22Rv1 (cell line): ENCODE measurements around the gene ABHD17C.
A peak's percentile ranks its signal among the peaks of the same experiment; 100 is the strongest.

Source experiments
- H3K27ac ChIP-seq: fragments of 450-650 bp; 2 replicates; pipeline ENCODE4 v1.5.1; 2017
- ZFX ChIP-seq: fragments of 450-650 bp; IDR thresholded peaks from 2 replicates; pipeline ENCODE4 v1.6.1; 2017; ENCODE audit warnings: antibody characterized with exemption, borderline replicate concordance
- TF ChIP-seq, protein P1 (sequence below): fragments of 450-650 bp; IDR thresholded peaks from 2 replicates; pipeline ENCODE4 v1.5.1; 2017; ENCODE audit warnings: mild to moderate bottlenecking

Gene ABHD17C

DNA sequence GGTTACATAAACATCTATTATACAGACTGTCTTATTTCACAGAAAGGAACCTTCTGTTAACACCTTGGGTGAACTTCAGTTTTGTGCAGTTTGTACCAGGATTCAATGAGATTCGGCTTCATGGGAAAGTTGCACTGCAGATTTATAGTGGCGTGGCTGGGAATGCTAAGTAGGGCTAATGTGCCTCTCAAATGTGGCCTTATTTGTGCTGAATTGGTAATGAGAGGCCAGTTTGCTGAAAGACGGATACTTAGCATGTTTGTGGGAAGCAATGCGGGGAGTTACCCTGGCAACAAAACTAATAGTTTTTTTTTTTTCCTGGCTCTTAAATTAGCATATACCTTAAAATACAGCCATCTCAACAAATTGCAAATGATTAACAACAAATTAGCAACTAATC is 55.5 kb downstream of the ABHD17C start:
- TF ChIP-seq, protein P1, sequence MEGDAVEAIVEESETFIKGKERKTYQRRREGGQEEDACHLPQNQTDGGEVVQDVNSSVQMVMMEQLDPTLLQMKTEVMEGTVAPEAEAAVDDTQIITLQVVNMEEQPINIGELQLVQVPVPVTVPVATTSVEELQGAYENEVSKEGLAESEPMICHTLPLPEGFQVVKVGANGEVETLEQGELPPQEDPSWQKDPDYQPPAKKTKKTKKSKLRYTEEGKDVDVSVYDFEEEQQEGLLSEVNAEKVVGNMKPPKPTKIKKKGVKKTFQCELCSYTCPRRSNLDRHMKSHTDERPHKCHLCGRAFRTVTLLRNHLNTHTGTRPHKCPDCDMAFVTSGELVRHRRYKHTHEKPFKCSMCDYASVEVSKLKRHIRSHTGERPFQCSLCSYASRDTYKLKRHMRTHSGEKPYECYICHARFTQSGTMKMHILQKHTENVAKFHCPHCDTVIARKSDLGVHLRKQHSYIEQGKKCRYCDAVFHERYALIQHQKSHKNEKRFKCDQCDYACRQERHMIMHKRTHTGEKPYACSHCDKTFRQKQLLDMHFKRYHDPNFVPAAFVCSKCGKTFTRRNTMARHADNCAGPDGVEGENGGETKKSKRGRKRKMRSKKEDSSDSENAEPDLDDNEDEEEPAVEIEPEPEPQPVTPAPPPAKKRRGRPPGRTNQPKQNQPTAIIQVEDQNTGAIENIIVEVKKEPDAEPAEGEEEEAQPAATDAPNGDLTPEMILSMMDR: no peak
- no peak for TF ChIP-seq ZFX
- H3K27ac ChIP-seq: peak overlapping the region; percentile 79

DNA sequence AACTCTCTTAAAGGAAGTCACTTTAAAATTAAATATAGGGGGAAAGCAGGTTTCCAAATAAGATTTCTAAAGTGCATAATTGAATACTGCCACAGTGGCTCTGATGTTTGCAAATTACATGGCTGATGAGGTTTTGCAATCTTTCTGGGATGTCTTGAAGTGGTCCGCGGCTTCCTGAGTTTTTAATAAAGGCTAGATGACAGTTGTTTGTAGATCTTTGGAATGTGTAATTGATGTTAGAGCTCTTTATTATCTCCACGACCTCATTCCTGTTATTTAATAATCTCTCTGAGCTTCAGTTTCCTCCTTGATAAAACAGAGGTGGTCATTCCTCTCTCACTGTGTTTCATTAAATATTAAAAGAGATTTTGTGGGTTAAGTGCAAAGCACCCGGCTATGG is 57.1 kb downstream of the ABHD17C start:
- TF ChIP-seq ZFX: no peak
- TF ChIP-seq, protein P1: no peak
- H3K27ac ChIP-seq: peak overlapping the region; percentile 79

DNA sequence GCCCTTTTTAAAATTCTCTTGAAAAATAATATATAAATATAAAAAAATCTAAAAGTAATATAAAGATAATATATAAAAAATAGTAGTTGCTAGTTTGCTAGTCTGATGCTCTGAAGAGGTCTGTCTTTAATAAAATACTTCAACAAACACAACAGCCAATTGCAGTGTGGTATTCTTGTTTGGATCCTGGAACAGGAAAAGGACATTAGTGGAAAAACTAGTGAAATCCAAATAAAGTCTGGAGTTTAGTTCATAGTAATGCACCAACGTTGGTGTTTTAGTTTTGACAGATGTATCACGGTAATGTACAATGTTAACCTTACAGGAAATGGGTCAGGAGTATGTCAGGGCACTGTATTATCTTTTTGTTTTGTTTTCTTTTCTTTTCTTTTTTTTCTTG is 58.1 kb downstream of the ABHD17C start:
- TF ChIP-seq ZFX: no peak
- TF ChIP-seq, protein P1: no peak
- H3K27ac ChIP-seq: no peak overlapping the region

DNA sequence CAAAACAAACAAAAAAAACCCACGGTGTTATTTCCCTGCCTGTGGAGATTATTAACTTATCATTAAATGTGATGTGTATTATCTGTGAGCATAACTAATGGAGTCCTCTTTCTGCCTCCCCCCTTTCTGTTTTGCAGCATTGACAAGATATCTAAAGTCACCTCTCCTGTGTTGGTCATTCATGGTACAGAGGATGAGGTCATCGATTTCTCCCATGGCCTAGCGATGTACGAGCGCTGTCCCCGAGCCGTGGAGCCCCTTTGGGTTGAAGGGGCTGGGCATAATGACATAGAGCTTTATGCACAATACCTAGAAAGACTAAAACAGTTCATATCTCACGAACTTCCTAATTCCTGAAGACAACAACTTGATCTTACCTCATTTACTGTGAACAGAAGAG is 58.9 kb downstream of the ABHD17C start:
- no peak overlapping the region for H3K27ac ChIP-seq
- TF ChIP-seq, protein P1: no peak
- no peak for TF ChIP-seq ZFX

DNA sequence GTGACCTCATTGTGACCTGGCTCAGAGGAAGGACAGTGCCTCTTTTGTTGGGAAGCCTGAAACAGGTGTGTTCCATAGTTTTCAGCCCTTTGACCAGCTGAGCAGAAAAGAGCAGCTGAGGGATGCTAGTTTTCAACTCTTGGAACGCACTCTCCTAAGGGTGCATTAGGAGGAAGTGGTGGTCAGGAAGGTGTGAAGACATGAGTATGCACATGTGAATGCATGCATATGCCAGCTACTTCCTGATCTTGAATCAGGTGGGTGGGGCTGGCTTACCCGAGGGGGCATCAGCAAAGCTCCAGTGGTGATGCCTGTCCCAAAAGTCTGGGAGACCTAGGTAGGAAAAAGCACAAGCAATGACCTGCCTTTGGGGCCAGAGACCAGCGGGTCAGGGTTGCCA is 60.8 kb downstream of the ABHD17C start:
- H3K27ac ChIP-seq: no peak overlapping the region
- TF ChIP-seq, protein P1: no peak
- TF ChIP-seq ZFX: no peak

DNA sequence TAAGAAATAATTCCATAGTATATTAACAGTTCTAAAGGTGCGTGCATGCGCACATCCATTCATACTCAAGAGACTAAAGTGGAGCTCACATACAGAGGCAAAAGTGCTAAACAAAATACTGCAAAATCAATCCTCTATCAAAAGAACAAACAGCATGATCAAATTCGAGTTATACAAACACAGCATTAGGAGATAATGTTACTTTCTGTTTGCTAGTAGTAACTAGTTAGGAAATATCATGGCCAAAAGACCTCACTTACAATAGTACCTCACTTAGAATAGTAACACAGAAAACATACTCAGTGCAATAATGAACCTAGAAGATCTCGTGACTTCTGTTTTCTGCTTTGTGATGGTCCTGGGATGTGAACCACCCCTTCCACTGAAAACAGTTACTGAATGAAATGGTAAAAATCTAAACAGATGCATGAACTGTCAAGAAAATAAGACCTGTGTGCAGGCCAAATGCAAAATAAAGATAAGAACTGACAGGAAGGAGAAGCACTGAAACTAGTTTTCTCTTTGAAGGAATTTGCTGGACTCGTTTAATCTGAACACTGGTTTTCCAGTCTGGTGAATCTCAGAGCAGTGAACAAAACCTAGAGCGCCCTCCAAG is 63.1 kb downstream of the ABHD17C start:
- no peak overlapping the region for H3K27ac ChIP-seq
- no peak for TF ChIP-seq ZFX
- TF ChIP-seq, protein P1: no peak

DNA sequence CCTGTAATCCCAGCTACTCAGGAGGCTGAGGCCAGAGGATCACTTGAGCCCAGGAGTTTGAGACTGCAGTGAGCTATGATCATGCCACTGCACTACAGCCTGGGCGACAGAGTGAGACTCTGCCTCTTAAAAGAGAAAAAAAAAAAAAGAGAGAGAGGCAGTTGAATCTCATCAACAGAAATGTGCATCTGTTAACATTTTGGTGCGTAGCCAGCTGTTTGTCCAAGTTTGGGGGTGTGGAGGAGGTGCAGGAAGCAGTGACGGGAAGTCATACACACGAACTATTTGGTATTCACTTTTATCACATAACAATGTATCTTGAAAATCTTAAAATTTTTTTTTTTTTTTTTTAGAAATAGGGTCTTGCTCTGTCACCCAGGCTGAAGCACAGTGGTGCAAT is 65.8 kb downstream of the ABHD17C start:
- no peak overlapping the region for H3K27ac ChIP-seq
- TF ChIP-seq ZFX: no peak
- TF ChIP-seq, protein P1: no peak
